HG02588 (cell line): ENCODE data around the gene CHSY1.
"Not testable (repeated sequence)": the region's sequence is repeated elsewhere in the genome, so short reads cannot be mapped to it uniquely, and the experiment has no call there.

Experiments
- ATAC-seq: cut with Tn5 transposase; IDR thresholded peaks from one replicate; pipeline ENCODE4 v1.9.1; 2021; ENCODE audit warnings: mild to moderate bottlenecking, moderate library complexity; ENCODE audit not compliant: unreplicated experiment

CHSY1 gene

GRCh38 chr15:101251830-101252820, at the start of gene CHSY1:
Gene CHSY1, minus strand, starts transcription at chr15:101252048. Its CDS starts 592 bp downstream, at chr15:101251456.
- ATAC-seq, result peak; percentile 72

GRCh38 chr15:101296418-101297405, 44.9 kb upstream of the CHSY1 start:
- no peak for ATAC-seq

- no peak for ATAC-seq
These were observed 43.8 kb upstream of the CHSY1 start for GRCh38 chr15:101295607-101296161.

GRCh38 chr15:101294731-101295606, 43.1 kb upstream of the CHSY1 start, which contains the start of gene SNRPA1:
Gene SNRPA1, minus strand, starts transcription at chr15:101295248. Its CDS starts 70 bp downstream, at chr15:101295178.
- peak; percentile 73 for ATAC-seq

- no peak for ATAC-seq
These were observed 41.3 kb upstream of the CHSY1 start for GRCh38 chr15:101293122-101293521.

- no peak for ATAC-seq
These were observed 37.2 kb upstream of the CHSY1 start for GRCh38 chr15:101288905-101289513.

- not testable (repeated sequence) for ATAC-seq
These were observed 35.5 kb upstream of the CHSY1 start for GRCh38 chr15:101287342-101287741.

GRCh38 chr15:101286471-101287114, 34.7 kb upstream of the CHSY1 start:
- ATAC-seq, result no peak

GRCh38 chr15:101283931-101284330, 32.1 kb upstream of the CHSY1 start:
- ATAC-seq, result no peak

- ATAC-seq, result no peak
These were observed 28.2 kb upstream of the CHSY1 start for GRCh38 chr15:101280007-101280406.

- ATAC-seq, result no peak
These were observed 26.2 kb upstream of the CHSY1 start for GRCh38 chr15:101277943-101278564.

GRCh38 chr15:101277038-101277822, 25.4 kb upstream of the CHSY1 start, which contains the start of gene SELENOS:
Gene SELENOS, minus strand, starts transcription at chr15:101277485. Its CDS starts 68 bp downstream, at chr15:101277417.
- peak; percentile 90 for ATAC-seq

GRCh38 chr15:101276501-101277037, 24.7 kb upstream of the CHSY1 start:
- no peak for ATAC-seq

- ATAC-seq, result peak; percentile 29
These were observed 23.2 kb upstream of the CHSY1 start for GRCh38 chr15:101275018-101275417.

GRCh38 chr15:101273534-101273933, 21.7 kb upstream of the CHSY1 start:
- ATAC-seq, result no peak

- no peak for ATAC-seq
These were observed 20.7 kb upstream of the CHSY1 start for GRCh38 chr15:101272584-101272983.
